Psoas muscle (tissue), 8 donors: ENCODE results near the gene CCDC192. TPM values are rescaled to one million over a fixed set of nuclear protein-coding genes. Genes with fewer than 3 reads are reported as not detected.

Source experiments
- ATAC-seq, 4 donors: fragments of 200-7000 bp; cut with Tn5 transposase; one replicate each; pipeline ENCODE4 v1.9.1; 2020; ENCODE audit warnings: moderate library complexity in 3 of 4, mild to moderate bottlenecking in 2 of 4
- DNase-seq, 2 donors: peaks; one replicate each; pipeline ENCODE4 v3.0.0-alpha.2; 2020
- H3K27ac ChIP-seq: fragments of 200-600 bp; one replicate; pipeline ENCODE4 v1.8.0; 2022
- H3K27me3 ChIP-seq, 3 donors: fragments of 200-600 bp in 1 of 3; one replicate each; pipeline versions ENCODE4 v1.6.1 to v1.8.0; 2013 to 2022; ENCODE audit warnings: low read length in 2 of 3, mild to moderate bottlenecking in 2 of 3, moderate library complexity in 1 of 3; ENCODE audit not compliant: insufficient read depth in 3 of 3
- H3K36me3 ChIP-seq, 2 donors: fragments of 200-600 bp in 1 of 2; one replicate each; pipeline versions ENCODE4 v1.6.1 to v1.8.0; 2013 to 2022; ENCODE audit warnings: low read depth in 1 of 2, mild to moderate bottlenecking in 1 of 2, moderate library complexity in 1 of 2; ENCODE audit not compliant: insufficient read depth in 1 of 2
- H3K4me1 ChIP-seq: fragments of 200-600 bp; one replicate; pipeline ENCODE4 v1.8.0; 2022
- H3K4me3 ChIP-seq: fragments of 200-600 bp; one replicate; pipeline ENCODE4 v1.8.0; 2022; ENCODE audit warnings: mild to moderate bottlenecking
- H3K9me3 ChIP-seq: fragments of 200-600 bp; one replicate; pipeline ENCODE4 v1.8.0; 2022
- WGBS, 3 donors: extraction: QIAGEN DNeasy Blood & Tissue Kit; methylation state at CpG; one replicate each; pipeline versions ENCODE4 v1.1.6 to v1.1.7; 2013; 5-methylcytosine and 5-hydroxymethylcytosine counted together
- intact Hi-C, 2 donors: fragments of 100-400 bp; cut with DNase I; formaldehyde crosslinking; loops; one replicate each; pipeline versions ENCODE4 v1.11.0 to v1.14.2; 2022
- polyA plus RNA-seq, 3 donors: library from polyadenylated mRNA; stranded (reverse); fragments of 200-250 nt; gene quantifications; one replicate each; pipeline ENCODE4 v1.2.3, GENCODE V29; 2013
- total RNA-seq, 4 donors: library from RNA; stranded (reverse); fragmentation: NEBNext Ultra II Directional in 2 of 4; extraction: Animal tissue kit (Norgen Biotek cat#: 25700) in 2 of 4; gene quantifications; one replicate each; pipeline versions ENCODE4 v1.2.1 to v1.2.4, GENCODE V29; 2021 to 2023
- TF ChIP-seq, protein P1 (sequence below): fragments of 200-600 bp; IDR thresholded peaks from one replicate; pipeline ENCODE4 v1.8.0; 2022; ENCODE audit warnings: antibody characterized with exemption
- donor health status: healthy with polysubstance abuse.
- donor health status: DM: no; HTN: no; CAD: no; lungs with moderate emphysema.
- donor health status: Bipolar disorder and iron deficiency.
- donor health status: healthy.
- donor health status: DM: yes; HTN: yes; CAD: no.
- donor health status: DM: no; HTN: no; CAD: no.
- donor health status: DM: no; HTN: no; CAD: no.
- donor health status: DM: yes; HTN: yes; CAD: no.

The CCDC192 gene
- total and polyA plus RNA-seq, 7 donors = 0.12 to 1.2 (median 0.19) TPM; not detected in 4

DNA sequence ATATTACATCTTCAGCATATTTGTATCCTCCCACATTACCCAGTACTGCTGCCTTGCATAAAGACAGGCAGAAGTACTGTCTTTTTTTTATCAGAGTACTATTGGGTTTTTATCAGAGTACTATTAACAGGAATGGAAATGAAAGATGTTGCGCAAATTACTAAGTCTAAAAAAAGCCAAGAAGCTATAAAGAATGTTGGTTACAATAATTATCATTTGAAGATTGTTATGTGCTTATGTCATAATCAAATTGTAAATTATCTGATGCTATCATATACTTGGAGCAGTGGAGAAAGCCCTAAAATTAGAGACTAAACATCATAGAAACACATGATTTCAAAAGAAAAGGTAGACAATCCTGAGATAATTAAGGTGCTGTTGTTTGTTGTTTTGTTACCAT lies 188.8 kb downstream of the CCDC192 start:
- no peaks in the 10 kb centered on the region for H3K9me3 ChIP-seq
- WGBS, 3 donors = 98 to 100% (median 98%) methylated on average over 1 of the region's 1 CpG
- no peak overlapping the region for H3K4me3 ChIP-seq
- no peaks in the 10 kb centered on the region for H3K36me3 ChIP-seq
- no peaks in the 10 kb centered on the region for H3K4me1 ChIP-seq
- no peak for DNase-seq
- TF ChIP-seq, protein P1, sequence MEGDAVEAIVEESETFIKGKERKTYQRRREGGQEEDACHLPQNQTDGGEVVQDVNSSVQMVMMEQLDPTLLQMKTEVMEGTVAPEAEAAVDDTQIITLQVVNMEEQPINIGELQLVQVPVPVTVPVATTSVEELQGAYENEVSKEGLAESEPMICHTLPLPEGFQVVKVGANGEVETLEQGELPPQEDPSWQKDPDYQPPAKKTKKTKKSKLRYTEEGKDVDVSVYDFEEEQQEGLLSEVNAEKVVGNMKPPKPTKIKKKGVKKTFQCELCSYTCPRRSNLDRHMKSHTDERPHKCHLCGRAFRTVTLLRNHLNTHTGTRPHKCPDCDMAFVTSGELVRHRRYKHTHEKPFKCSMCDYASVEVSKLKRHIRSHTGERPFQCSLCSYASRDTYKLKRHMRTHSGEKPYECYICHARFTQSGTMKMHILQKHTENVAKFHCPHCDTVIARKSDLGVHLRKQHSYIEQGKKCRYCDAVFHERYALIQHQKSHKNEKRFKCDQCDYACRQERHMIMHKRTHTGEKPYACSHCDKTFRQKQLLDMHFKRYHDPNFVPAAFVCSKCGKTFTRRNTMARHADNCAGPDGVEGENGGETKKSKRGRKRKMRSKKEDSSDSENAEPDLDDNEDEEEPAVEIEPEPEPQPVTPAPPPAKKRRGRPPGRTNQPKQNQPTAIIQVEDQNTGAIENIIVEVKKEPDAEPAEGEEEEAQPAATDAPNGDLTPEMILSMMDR = no peak
- ATAC-seq = no peak
- H3K27me3 ChIP-seq = no peaks in the 10 kb centered on the region
- intact Hi-C loops = no loop called here
- no peak overlapping the region for H3K27ac ChIP-seq

DNA sequence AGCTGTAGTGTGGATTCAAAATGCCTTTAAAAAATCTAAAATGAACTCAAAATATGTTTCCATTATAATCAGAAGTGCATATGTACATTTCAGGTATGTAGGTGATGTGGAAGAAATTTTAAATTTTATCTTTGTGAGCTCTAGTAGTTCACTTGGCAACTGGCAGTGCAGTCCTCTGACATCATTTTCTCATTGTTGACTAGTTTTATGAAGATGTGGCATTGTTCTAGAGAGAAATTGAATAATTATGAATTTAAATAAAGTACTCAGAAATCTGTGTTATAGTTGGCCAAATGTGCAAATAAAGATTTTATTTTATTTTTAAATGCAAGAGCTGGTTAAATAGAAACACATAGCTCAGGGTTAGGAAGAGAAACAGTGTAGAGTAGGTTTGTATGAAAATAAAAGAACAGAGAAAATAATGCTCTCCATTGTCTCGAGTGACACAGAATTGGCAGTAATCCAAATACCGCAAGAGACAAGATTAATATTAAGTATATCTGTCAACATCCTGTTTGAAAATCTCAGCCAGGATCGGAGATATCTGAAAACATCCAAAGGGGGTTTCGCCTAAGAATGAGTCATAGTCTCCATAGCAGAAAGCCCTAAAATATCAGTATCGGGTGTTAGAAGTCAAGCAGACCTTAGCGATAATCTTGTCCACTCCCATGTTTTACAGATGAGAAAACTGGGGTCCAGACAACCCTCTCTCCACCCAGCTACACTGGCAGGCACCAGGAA lies 189.4 kb downstream of the CCDC192 start:
- H3K4me1 ChIP-seq = no peaks in the 10 kb centered on the region
- no peaks in the 10 kb centered on the region for H3K36me3 ChIP-seq
- ATAC-seq = peak in 1 of 4 donors; percentile 43
- WGBS, 3 donors = 8 to 20% (median 12%) methylated on average over 6 of the region's 6 CpGs
- H3K27me3 ChIP-seq = no peaks in the 10 kb centered on the region
- no peaks in the 10 kb centered on the region for H3K9me3 ChIP-seq
- TF ChIP-seq, protein P1 = no peak
- intact Hi-C loops = no loop called here
- DNase-seq = no peak
- H3K4me3 ChIP-seq = no peak overlapping the region
- no peak overlapping the region for H3K27ac ChIP-seq

DNA sequence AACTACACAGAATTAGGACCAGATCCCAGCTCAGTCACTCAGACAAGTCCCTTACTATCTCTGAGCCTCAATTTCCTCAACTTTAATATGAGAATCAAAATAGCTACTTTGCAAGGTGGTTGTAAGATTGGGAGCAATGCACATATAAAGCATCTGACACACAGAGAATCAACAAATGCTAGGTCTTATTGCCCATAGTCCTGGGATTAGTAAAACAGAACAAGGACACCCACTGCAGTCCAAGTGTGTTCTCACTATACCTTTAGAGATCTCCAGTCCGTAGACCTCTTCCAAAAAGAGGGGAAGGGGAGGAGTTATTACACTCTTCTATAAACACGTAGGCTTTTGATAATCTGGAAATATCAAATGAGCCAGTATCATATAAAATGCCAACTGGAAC lies 190.0 kb downstream of the CCDC192 start:
- Histone ChIP-seq H3K36me3 (no peaks in the 10 kb centered on the region), H3K27ac (no peak overlapping the region), H3K4me1 (no peaks in the 10 kb centered on the region), H3K9me3 (no peaks in the 10 kb centered on the region), H3K27me3 (no peaks in the 10 kb centered on the region), H3K4me3 (no peak overlapping the region)
- intact Hi-C loops = no loop called here
- DNase-seq (no peak), ATAC-seq (no peak)
- TF ChIP-seq, protein P1 = no peak
- 59 to 83% (median 61%) methylated on average over 2 of the region's 2 CpGs for WGBS, 3 donors

DNA sequence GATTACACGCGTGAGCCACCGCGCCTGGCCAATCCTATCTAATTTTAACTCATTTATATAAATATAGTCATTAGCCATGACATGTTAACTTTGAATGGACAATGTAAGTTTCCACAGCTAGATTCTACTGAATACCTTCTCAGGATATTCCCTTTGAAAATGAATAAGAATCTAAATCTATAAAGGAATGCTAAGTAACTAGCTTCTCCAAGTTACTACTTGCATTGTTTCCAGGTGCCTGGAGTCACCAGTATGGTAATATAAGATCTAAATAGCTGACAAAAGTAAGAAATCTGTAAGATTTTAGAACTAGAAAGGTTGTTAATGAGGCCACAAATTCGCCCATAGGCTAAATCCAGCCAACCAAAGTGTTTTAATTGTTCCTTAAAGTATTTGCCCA lies 191.3 kb downstream of the CCDC192 start:
- WGBS, 3 donors = 92 to 99% (median 95%) methylated on average over 5 of the region's 5 CpGs
- no peak overlapping the region for H3K4me3 ChIP-seq
- H3K9me3 ChIP-seq = no peaks in the 10 kb centered on the region
- no peaks in the 10 kb centered on the region for H3K4me1 ChIP-seq
- ATAC-seq = no peak
- TF ChIP-seq, protein P1 = no peak
- H3K27ac ChIP-seq = no peak overlapping the region
- H3K36me3 ChIP-seq = no peaks in the 10 kb centered on the region
- no peaks in the 10 kb centered on the region for H3K27me3 ChIP-seq
- intact Hi-C loops = no loop called here
- DNase-seq = no peak
